Progenitor cell of endocrine pancreas (in vitro differentiated cells): ENCODE measurements around the gene TTC27. TPM values are rescaled to one million over a fixed set of nuclear protein-coding genes. Genes with fewer than 3 reads are reported as not detected.

Source experiments
- DNase-seq: peaks from one replicate; pipeline ENCODE4 v3.0.0; 2021; ENCODE audit warnings: low spot score; ENCODE audit not compliant: unreplicated experiment
- H3K27ac Mint-ChIP-seq: 2 replicates; pipeline ENCODE4 v1.8.0; 2021; ENCODE audit warnings: mild to moderate bottlenecking, moderate library complexity, mixed read lengths
- H3K27me3 Mint-ChIP-seq: 2 replicates; pipeline ENCODE4 v1.8.0; 2021; ENCODE audit warnings: mixed read lengths
- H3K36me3 Mint-ChIP-seq: 2 replicates; pipeline ENCODE4 v1.8.0; 2022; ENCODE audit warnings: mixed read lengths; ENCODE audit not compliant: insufficient read depth
- H3K4me1 Mint-ChIP-seq: 2 replicates; pipeline ENCODE4 v1.8.0; 2021; ENCODE audit warnings: low read depth, mixed read lengths
- H3K4me3 Mint-ChIP-seq: 2 replicates; pipeline ENCODE4 v1.8.0; 2021; ENCODE audit warnings: low read depth, mild to moderate bottlenecking, moderate library complexity, mixed read lengths
- H3K9me3 Mint-ChIP-seq: 2 replicates; pipeline ENCODE4 v1.8.0; 2021; ENCODE audit warnings: low read depth, mixed read lengths
- long read RNA-seq: library from polyadenylated mRNA; unstranded; transcript quantifications from one replicate; pipeline ENCODE4 v2.0.0, GENCODE V29; 2020
- total RNA-seq: library from RNA; stranded (reverse); gene quantifications from 2 replicates; pipeline ENCODE4 v1.2.1, GENCODE V29; 2021
- TF ChIP-seq, protein P1 (sequence below): fragments of 200-600 bp; sonication (generic); IDR thresholded peaks from one replicate; pipeline ENCODE4 v1.5.0; 2021; ENCODE audit warnings: antibody characterized with exemption, mild to moderate bottlenecking; ENCODE audit not compliant: unreplicated experiment

TTC27 gene
- 20.5 and 21.8 TPM in 2 replicates for total RNA-seq
- long read RNA-seq, transcript TTC27-201 (20 exons, 2,876 nt), result major isoform, 186 of 266 reads
- long read RNA-seq, partial matches to known transcripts, result 27 of 266 reads
- long read RNA-seq, other reads (novel, unspliced or antisense), result 53 of 266 reads

- peaks cover 13% of the 10 kb centered on the region for H3K27me3 Mint-ChIP-seq
- peak within 1 kb of the TSS; percentile 94 for H3K27ac Mint-ChIP-seq
- TF ChIP-seq, protein P1, sequence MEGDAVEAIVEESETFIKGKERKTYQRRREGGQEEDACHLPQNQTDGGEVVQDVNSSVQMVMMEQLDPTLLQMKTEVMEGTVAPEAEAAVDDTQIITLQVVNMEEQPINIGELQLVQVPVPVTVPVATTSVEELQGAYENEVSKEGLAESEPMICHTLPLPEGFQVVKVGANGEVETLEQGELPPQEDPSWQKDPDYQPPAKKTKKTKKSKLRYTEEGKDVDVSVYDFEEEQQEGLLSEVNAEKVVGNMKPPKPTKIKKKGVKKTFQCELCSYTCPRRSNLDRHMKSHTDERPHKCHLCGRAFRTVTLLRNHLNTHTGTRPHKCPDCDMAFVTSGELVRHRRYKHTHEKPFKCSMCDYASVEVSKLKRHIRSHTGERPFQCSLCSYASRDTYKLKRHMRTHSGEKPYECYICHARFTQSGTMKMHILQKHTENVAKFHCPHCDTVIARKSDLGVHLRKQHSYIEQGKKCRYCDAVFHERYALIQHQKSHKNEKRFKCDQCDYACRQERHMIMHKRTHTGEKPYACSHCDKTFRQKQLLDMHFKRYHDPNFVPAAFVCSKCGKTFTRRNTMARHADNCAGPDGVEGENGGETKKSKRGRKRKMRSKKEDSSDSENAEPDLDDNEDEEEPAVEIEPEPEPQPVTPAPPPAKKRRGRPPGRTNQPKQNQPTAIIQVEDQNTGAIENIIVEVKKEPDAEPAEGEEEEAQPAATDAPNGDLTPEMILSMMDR, result no peak
- peak; percentile 84 for DNase-seq
- H3K9me3 Mint-ChIP-seq, result no peaks in the 10 kb centered on the region
- peak within 1 kb of the TSS; percentile 93 for H3K4me3 Mint-ChIP-seq
- H3K4me1 Mint-ChIP-seq, result peaks cover 9% of the 10 kb centered on the region
- H3K36me3 Mint-ChIP-seq, result peaks cover 2% of the 10 kb centered on the region
These were observed at the start of gene TTC27 for GRCh38 chr2:32627814-32628579. Gene TTC27 (plus strand): TSS chr2:32628050. CDS start chr2:32628293, 243 bp downstream.

GRCh38 chr2:32591669-32592463, 36.0 kb upstream of the TTC27 start:
- Mint-ChIP-seq H3K36me3 (peaks cover 2% of the 10 kb centered on the region), H3K27me3 (no peaks in the 10 kb centered on the region), H3K27ac (no peak overlapping the region), H3K4me1 (no peaks in the 10 kb centered on the region), H3K9me3 (no peaks in the 10 kb centered on the region), H3K4me3 (no peak overlapping the region)
- TF ChIP-seq, protein P1, result no peak
- no peak for DNase-seq

GRCh38 chr2:32594573-32594972, 33.3 kb upstream of the TTC27 start:
- H3K4me3 Mint-ChIP-seq, result no peak overlapping the region
- H3K4me1 Mint-ChIP-seq, result no peaks in the 10 kb centered on the region

GRCh38 chr2:32611366-32611765, 16.5 kb upstream of the TTC27 start:
- no peak for DNase-seq
- no peaks in the 10 kb centered on the region for H3K9me3 Mint-ChIP-seq
- peaks cover 35% of the 10 kb centered on the region for H3K36me3 Mint-ChIP-seq
- TF ChIP-seq, protein P1, result no peak
- H3K4me3 Mint-ChIP-seq, result no peak overlapping the region
- no peaks in the 10 kb centered on the region for H3K27me3 Mint-ChIP-seq
- H3K4me1 Mint-ChIP-seq, result peaks cover 7% of the 10 kb centered on the region
- H3K27ac Mint-ChIP-seq, result no peak overlapping the region

More at GRCh38 chr2:32594573-32594972, 33.3 kb upstream of the TTC27 start:
- Mint-ChIP-seq H3K36me3 (peaks cover 4% of the 10 kb centered on the region), H3K27me3 (no peaks in the 10 kb centered on the region), H3K9me3 (no peaks in the 10 kb centered on the region), H3K27ac (peak overlapping the region; percentile 24)
- TF ChIP-seq, protein P1, result no peak
- DNase-seq, result no peak

DNA sequence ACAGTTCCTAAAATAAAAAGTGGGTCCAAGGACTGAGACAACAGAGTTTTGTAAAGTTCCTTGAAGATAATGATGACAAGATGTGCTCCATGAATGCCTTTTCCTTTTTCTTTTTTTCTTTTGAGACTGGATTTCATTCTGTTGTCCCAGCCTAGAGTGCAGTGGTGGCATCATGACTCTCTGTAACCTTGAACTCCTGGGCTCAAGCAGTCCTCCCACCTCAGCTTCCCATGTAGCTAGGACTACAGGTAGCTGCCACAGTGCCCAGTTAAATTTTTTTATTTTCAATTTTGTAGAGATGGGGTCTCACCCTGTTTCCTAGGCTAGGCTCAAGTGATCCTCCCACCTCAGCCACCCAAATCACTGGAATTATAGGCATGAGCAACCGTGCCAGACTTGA, 16.1 kb upstream of the TTC27 start:
- Mint-ChIP-seq H3K4me3 (no peak overlapping the region), H3K9me3 (no peaks in the 10 kb centered on the region), H3K27ac (no peak overlapping the region), H3K27me3 (no peaks in the 10 kb centered on the region), H3K36me3 (peaks cover 35% of the 10 kb centered on the region), H3K4me1 (peaks cover 7% of the 10 kb centered on the region)
- DNase-seq, result no peak
- TF ChIP-seq, protein P1, result no peak
